T follicular helper cell (primary cell): Measurements from ENCODE around the gene RBKS.

Source experiments
- DNase-seq: peaks from one replicate; pipeline ENCODE4 v3.0.0-alpha.2; 2020; ENCODE audit warnings: low read depth

RBKS gene

DNA sequence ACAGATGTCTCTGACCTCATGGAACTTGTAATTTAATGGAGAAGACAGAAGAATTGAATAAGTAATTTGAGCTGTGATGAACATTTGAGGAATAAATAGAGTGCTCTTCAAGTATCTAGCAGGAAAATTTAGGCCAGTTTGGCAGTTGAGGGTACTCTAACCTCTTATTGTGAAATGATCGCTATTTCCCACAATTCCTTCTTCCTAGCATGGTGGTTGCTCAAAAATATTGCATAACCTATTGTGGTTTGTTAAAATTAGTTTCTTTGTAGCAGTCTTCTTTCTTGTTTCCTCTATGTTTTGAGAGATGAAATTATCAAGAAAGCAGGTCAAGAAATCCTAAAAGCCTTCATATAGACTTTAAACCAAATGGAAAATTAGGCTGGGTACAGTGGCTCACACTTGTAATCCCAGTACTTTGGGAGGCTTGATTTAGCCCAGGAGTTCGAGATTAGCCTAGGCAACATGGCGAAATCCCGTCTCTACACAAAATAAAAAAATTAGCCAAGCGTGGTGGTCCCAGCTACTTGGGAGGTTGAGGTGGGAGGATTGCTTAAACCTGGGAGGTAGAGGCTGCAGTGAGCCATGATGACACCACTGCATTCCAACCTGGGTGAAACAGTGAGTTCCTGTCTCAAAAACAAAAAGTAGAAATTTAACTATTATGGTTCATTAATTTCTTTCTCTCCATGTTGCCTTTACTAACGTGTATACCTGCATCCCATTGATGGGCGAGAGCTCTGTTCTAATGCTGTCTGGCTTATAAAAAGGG lies 58.7 kb downstream of the RBKS start:
- no peak for DNase-seq

DNA sequence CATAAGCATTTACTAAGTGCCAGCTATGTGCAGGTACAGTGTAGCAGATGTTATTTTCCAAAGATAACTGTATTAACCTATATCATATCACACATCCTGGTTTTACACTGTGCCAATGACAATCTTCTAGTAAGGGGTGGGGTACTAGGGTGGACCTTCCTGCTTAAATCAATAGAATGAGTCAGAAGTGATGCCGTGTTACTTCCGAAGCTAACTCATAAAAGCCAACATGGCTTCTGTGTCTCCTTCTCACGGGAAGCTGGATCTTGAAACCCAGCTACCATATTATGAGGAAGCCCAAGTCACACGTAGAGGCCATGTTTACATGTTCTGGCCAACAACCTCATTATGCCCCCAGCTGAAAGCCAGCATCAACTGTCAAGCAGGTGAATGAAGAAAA lies 59.5 kb downstream of the RBKS start:
- DNase-seq, result no peak

DNA sequence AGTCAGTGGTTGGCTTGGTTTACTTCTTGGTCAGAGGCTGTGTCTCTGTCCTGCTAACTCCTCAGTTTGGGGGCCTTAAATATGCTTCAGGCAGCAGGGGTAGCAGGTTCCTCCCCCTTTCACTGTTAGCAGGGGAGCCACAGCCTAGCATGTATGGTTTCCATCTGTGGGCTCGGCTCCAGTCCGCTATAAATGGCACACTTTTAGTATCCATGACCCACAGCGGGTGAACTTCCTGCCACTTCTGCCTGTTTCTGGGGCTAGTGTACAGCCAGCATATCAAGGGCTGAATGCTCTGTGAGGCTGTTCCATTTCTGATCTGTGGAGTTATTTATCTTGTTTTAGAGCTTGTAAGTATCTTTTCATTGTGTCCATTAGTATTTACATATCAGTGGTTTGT lies 60.4 kb downstream of the RBKS start:
- no peak for DNase-seq

DNA sequence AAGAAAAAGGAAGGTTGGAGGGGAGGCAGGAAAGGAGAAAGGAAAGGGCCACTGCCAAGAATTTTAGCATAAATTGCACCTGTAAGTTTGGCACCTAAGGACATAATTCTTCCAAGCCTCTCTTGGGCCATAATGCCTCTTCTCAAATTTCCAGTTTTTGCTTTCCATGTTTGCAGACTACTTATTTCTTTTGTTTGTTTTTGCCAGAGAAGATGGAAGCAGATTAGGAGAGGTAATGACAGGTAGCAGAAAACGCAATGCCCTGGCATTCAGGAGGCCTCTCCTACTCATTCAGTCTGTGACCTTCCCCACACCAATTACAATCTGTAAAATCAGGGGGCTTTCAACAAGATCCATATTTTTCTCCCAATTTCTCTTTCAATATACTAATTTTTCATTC lies 61.9 kb downstream of the RBKS start:
- DNase-seq, result no peak

DNA sequence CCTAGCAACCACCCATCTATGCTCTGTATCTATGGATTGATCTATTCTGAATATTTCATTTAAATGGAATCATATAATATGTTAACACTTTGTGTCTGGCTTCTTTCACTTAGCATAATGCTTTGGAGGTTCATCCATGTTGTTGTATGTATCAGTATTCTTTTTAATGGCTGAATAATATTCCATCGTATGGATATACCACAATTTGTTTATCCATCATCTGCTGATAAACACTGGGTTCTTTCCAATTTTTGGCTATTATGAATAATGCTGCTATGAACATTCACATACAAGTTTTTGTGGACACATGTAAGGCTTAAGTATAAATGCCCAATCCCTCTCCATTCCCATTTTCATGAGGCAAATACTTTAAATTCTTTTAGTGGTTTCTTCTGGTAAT lies 65.8 kb downstream of the RBKS start:
- no peak for DNase-seq

DNA sequence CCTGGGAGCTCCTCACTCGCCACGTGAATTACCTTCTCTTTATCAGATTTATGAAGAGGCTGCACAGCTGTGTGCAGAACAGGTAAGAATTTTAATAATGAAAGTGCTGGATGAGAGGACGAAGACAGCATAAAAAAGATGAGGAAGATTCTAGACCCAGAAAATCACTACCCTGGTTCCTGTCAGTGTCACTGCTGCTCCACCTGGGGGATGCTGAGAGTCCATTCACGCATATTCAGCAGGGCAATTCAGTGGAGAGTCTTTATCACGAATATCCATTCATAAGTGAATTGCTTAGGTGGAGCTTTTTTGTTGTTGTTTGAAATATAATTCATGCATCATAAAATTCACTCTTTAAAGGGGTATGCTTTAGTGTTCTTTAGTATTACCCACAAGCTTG lies 66.6 kb downstream of the RBKS start:
- DNase-seq, result no peak

- no peak for DNase-seq
Observed at GRCh38 chr2:27823135-27823534, 67.1 kb downstream of the RBKS start.

GRCh38 chr2:27822049-27822448 lies 68.1 kb downstream of the RBKS start:
- no peak for DNase-seq

GRCh38 chr2:27815860-27816438 lies 74.2 kb downstream of the RBKS start:
- no peak for DNase-seq

DNA sequence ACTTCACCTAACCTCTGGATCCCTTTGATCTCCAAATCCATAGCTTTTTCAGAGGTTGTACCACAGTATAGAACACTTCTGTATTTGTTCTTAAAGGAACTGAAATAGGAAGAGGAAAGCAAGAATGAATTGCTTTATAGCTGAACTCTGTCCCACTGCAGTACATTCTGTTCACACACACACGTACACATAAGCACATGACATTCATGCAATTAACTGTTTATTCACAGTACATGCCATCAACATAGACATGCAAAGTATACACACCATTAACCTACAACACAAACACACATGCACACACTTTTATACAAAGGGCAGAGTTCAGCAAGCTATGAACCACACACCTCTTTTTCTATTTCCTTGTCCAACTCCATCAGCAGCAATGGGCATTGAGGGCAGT lies 75.4 kb downstream of the RBKS start:
- DNase-seq, result no peak

- DNase-seq, result no peak
Observed at GRCh38 chr2:27811768-27812167, 78.4 kb downstream of the RBKS start.

- no peak for DNase-seq
Observed at GRCh38 chr2:27810455-27810854, 79.7 kb downstream of the RBKS start.

DNA sequence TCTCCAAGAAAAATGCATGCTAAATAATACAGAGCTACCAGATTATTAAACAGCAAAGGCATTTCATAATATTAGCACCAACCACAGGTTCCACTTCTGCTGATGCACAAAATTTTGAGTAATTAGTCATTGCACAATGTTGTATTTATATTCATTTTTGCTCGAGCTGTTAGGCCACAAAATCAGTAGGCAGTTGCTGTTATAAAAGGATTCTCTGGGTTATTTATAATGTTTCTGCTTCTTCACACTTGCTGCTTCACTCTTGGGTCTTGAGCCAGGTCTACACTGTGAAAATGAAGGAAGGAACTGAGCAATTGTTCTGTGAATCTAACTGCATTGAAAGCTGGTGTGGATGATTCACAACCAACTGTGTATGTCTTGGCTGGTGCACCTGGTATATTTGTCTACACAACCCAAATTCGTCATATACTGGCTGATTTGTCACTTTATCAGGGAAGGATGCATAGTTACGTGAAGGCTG lies 80.4 kb downstream of the RBKS start:
- DNase-seq, result no peak

DNA sequence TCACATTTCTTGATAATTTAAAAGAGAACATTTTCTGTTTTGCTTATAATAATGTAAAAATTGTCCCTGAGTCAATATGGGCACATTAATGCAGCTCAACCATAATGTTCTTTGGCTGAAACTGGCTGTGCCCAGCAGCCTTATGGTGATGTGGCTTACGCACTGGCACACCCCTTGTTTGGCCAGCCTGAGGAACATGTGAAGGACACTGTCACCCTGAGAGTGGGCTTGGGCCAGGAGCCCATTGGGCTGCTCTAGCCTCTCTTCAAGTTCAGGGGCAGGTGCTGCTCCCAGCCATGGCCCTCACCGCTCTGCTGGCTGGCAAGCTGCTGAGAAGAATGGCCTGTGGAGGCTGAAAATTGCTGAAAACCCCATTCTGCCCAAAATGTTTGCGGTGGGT lies 81.2 kb downstream of the RBKS start:
- DNase-seq, result no peak

DNA sequence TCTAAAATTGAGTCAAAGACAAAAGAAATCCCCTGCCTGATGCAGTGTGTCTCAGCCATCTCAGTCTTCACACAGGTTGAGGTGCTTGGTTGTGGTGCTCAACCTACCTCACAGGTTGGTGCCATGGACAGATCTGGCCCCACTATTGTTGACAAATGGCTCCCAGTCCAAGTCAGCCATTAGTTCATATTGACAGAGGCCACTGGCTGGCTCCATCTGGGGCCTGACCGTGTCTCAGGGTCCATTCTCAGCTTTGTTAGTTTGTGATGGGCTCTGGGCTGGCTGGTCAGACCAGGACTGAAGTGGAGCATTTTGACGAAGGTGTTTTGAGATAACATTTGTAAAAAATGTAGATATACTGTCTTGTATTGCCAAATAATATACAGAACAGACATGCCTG lies 81.8 kb downstream of the RBKS start:
- no peak for DNase-seq

DNA sequence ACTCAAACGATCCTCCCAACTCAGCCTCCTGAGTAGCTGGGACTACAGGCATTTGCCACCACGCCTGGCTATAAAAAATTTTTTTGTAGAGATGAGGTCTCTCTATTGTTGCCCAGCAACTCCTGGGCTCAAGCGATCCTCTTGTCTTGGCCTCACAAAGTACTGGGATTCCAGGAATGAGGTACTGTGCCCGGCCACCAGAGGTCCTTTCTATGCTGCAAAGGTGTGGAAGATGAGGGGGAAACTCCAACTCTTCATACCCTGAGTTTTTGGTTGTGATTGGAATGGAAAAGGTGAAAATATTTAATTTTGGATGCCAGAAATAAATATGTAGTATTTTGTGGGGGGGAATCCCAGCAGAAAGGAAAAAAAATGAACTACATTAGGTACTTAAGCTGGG lies 82.7 kb downstream of the RBKS start:
- no peak for DNase-seq

- no peak for DNase-seq
Observed at GRCh38 chr2:27806311-27807059, 83.7 kb downstream of the RBKS start.

- DNase-seq, result no peak
Observed at GRCh38 chr2:27805180-27805579, 85.0 kb downstream of the RBKS start.

DNA sequence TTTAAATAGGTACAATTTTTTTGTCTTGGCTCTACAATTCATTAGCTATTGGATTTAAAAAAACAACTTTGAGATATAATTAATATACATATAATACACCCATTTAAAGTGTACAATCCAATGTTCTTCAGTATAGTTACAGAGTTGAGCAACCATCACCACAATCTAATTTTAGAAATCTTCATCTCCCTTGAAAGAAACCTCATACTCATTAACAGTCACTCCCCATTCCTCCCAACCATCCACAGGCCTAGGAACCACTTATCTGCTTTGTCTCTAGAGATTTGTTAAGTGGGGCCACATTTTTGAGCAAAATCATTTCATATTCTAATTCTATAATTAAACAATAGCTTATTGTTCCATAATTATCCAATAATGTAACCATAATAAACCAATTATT lies 86.0 kb downstream of the RBKS start:
- DNase-seq, result no peak

DNA sequence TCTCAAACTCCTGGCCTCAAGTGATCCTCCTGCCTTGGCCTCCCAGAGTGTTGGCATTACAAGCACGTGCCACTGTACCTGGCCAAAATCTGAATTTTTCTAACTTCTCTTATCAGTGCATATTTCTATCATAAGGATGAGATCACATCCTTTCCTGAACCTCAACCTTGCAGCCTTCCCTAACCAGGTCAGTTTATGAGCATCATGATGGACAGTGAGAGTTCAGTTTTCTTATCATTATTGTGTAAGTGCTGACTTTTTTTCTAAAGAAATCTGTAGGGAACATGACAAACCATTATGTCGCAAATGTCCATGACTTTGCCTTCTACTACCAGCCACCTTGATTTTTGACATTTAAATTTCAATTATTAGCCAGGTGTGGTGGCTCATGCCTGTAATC lies 87.1 kb downstream of the RBKS start:
- no peak for DNase-seq

GRCh38 chr2:27802547-27802946 lies 87.6 kb downstream of the RBKS start:
- DNase-seq, result no peak

- no peak for DNase-seq
Observed at GRCh38 chr2:27800856-27801255, 89.3 kb downstream of the RBKS start.

DNA sequence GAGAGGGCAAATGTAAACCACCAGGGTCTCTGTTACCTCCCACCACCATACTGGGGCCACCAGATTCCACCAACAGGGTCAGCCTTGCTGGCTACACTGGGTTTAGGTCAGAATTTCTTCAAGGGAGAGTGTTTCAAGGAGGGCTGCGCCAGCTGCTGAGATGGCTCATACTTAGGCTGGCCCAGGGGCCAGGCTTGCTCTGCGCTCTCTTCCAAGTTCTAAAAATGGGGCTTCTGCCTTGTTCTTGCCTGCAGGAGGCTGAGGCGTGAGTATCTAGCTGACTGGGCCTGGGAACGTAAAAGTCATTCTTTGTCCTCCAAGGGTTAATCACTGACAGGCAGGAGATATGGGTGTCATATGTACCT lies 90.6 kb downstream of the RBKS start:
- no peak for DNase-seq
